IMR-90 (cell line): Measurements from ENCODE around the gene KLF12. TPM values are rescaled to one million over a fixed set of nuclear protein-coding genes. Genes with fewer than 3 reads are reported as not detected.

Experiments
- ATAC-seq: fragments of 200-7000 bp; cut with Tn5 transposase; 2 replicates; pipeline ENCODE4 v1.9.1; 2020; ENCODE audit warnings: low read depth, mild to moderate bottlenecking, moderate library complexity
- BruUV-seq: library from RNA; stranded (reverse); fragments of 400-500 nt; replicated peaks from 2 replicates; lab custom pipeline; 2021; lab: Mats Ljungman, UMichigan
- CTCF ChIA-PET: fragments of 300-600 bp; formaldehyde crosslinking; extraction: SDS; loops from one replicate; lab custom pipeline; 2021; ENCODE audit warnings: antibody characterized with exemption; lab: Yijun Ruan, JAX
- POLR2A ChIA-PET: fragments of 300-600 bp; sonication (Branson Sonifier 250); formaldehyde crosslinking; loops from one replicate; lab custom pipeline; 2022; ENCODE audit warnings: antibody characterized with exemption; ENCODE audit not compliant: unreplicated experiment; lab: Charles Lee
- DNase-seq: peaks from one replicate; pipeline ENCODE4 v3.0.0; 2013
- H2AFZ ChIP-seq: replicated peaks from 2 replicates; pipeline ENCODE3; 2013; ENCODE audit warnings: low read length, mild to moderate bottlenecking; ENCODE audit not compliant: poor library complexity
- H2AK5ac ChIP-seq: 2 replicates; pipeline ENCODE4 v1.6.1; 2013; ENCODE audit warnings: low read depth, low read length, inconsistent platforms
- H2AK9ac ChIP-seq: replicated peaks from 2 replicates; pipeline ENCODE3; 2013; ENCODE audit warnings: mild to moderate bottlenecking, low read depth, low read length, moderate library complexity; ENCODE audit not compliant: poor library complexity
- H2BK120ac ChIP-seq: 2 replicates; pipeline ENCODE4 v1.6.1; 2013; ENCODE audit warnings: low read depth, low read length, inconsistent platforms
- H2BK15ac ChIP-seq: 3 replicates; pipeline ENCODE4 v1.6.1; 2013; ENCODE audit warnings: low read depth, low read length, inconsistent platforms
- H2BK20ac ChIP-seq: 2 replicates; pipeline ENCODE4 v1.6.1; 2013; ENCODE audit warnings: low read depth, mild to moderate bottlenecking, inconsistent platforms, low read length, moderate library complexity
- H2BK5ac ChIP-seq: 2 replicates; pipeline ENCODE4 v1.6.1; 2013; ENCODE audit warnings: mild to moderate bottlenecking, low read depth, low read length, inconsistent platforms; ENCODE audit not compliant: poor library complexity, severe bottlenecking
- H3K14ac ChIP-seq: replicated peaks from 2 replicates; pipeline ENCODE4 v1.6.1; 2013; ENCODE audit warnings: low read depth, low read length, inconsistent platforms
- H3K18ac ChIP-seq: 2 replicates; pipeline ENCODE4 v1.6.1; 2013; ENCODE audit warnings: low read depth, low read length, control low read depth
- H3K23ac ChIP-seq: 2 replicates; pipeline ENCODE4 v1.6.1; 2013; ENCODE audit warnings: low read depth, low read length, inconsistent platforms
- H3K27ac ChIP-seq: 2 replicates; pipeline ENCODE4 v1.5.1; 2013; ENCODE audit warnings: mild to moderate bottlenecking, control low read depth, low read length; ENCODE audit not compliant: insufficient read depth
- H3K27me3 ChIP-seq: 2 replicates; pipeline ENCODE4 v1.6.1; 2013; ENCODE audit warnings: low read length; ENCODE audit not compliant: control insufficient read depth, insufficient read depth
- H3K36me3 ChIP-seq: 2 replicates; pipeline ENCODE4 v1.6.1; 2013; ENCODE audit warnings: low read length, mixed read lengths; ENCODE audit not compliant: control insufficient read depth, insufficient read depth
- H3K4ac ChIP-seq: 2 replicates; pipeline ENCODE4 v1.6.1; 2013; ENCODE audit warnings: low read depth, low read length, inconsistent platforms
- H3K4me1 ChIP-seq: 2 replicates; pipeline ENCODE4 v1.6.1; 2013; ENCODE audit warnings: low read length, mixed read lengths; ENCODE audit not compliant: control insufficient read depth, insufficient read depth
- H3K4me2 ChIP-seq: 2 replicates; pipeline ENCODE4 v1.6.1; 2013; ENCODE audit warnings: low read depth, mild to moderate bottlenecking, control low read depth, low read length, moderate library complexity
- H3K4me3 ChIP-seq: 2 replicates; pipeline ENCODE4 v1.5.1; 2013; ENCODE audit warnings: low read depth, mild to moderate bottlenecking, control low read depth, low read length, moderate library complexity; ENCODE audit not compliant: insufficient read depth
- H3K56ac ChIP-seq: 2 replicates; pipeline ENCODE4 v1.6.1; 2013; ENCODE audit warnings: low read length, inconsistent platforms; ENCODE audit not compliant: insufficient read depth; ENCODE audit errors: extremely low read depth
- H3K79me1 ChIP-seq, 2 experiments: 2 replicates each; pipeline ENCODE4 v1.6.1; 2013; ENCODE audit warnings: low read length in 2 of 2, inconsistent platforms in 1 of 2, low read depth in 1 of 2
- H3K9ac ChIP-seq: 2 replicates; pipeline ENCODE4 v1.6.1; 2013; ENCODE audit warnings: low read depth, low read length, control low read depth
- H3K9me1 ChIP-seq: 2 replicates; pipeline ENCODE4 v1.6.1; 2013; ENCODE audit warnings: low read length, inconsistent platforms; ENCODE audit not compliant: insufficient read depth
- H3K9me3 ChIP-seq: 2 replicates; pipeline ENCODE4 v1.6.1; 2013; ENCODE audit warnings: low read length; ENCODE audit not compliant: control insufficient read depth, insufficient read depth
- H4K20me1 ChIP-seq: 2 replicates; pipeline ENCODE4 v1.6.1; 2013; ENCODE audit warnings: low read length, inconsistent platforms; ENCODE audit not compliant: insufficient read depth
- H4K5ac ChIP-seq: 2 replicates; pipeline ENCODE4 v1.6.1; 2013; ENCODE audit warnings: mild to moderate bottlenecking, low read depth, low read length, control low read depth
- H4K8ac ChIP-seq, 2 experiments: 2 replicates each; pipeline ENCODE4 v1.6.1; 2013; ENCODE audit warnings: low read depth in 2 of 2, low read length in 2 of 2, control low read depth in 1 of 2, inconsistent platforms in 1 of 2
- H4K91ac ChIP-seq: 2 replicates; pipeline ENCODE4 v1.6.1; 2013; ENCODE audit warnings: low read depth, low read length, inconsistent platforms; ENCODE audit not compliant: insufficient read depth
- CEBPB ChIP-seq: IDR thresholded peaks from 2 replicates; pipeline ENCODE4 v1.6.1; 2012; ENCODE audit warnings: low read depth, low read length, improper control_type of control experiment
- CHD1 ChIP-seq: IDR thresholded peaks from 2 replicates; pipeline ENCODE4 v1.6.1; 2012; ENCODE audit warnings: low read depth, low read length, improper control_type of control experiment
- CTCF ChIP-seq: conservative IDR thresholded peaks from 2 replicates; pipeline ENCODE4 v1.5.1; 2012; ENCODE audit warnings: mild to moderate bottlenecking, low read depth, low read length, improper control_type of control experiment
- FOS ChIP-seq: fragments of 150-350 bp; IDR thresholded peaks from 2 replicates; pipeline ENCODE4 v1.6.1; 2016; ENCODE audit warnings: low read depth, low read length
- MAFK ChIP-seq: IDR thresholded peaks from 2 replicates; pipeline ENCODE4 v1.6.1; 2012; ENCODE audit warnings: low read depth, low read length, improper control_type of control experiment
- MAZ ChIP-seq: IDR thresholded peaks from 2 replicates; pipeline ENCODE4 v1.6.1; 2012; ENCODE audit warnings: low read depth, mild to moderate bottlenecking, low read length, improper control_type of control experiment, moderate library complexity, borderline replicate concordance
- MXI1 ChIP-seq: IDR thresholded peaks from 2 replicates; pipeline ENCODE4 v1.6.1; 2012; ENCODE audit warnings: low read depth, mild to moderate bottlenecking, low read length, moderate library complexity, borderline replicate concordance
- NFE2L2 ChIP-seq: fragments of 150-350 bp; IDR thresholded peaks from 2 replicates; pipeline ENCODE4 v1.6.1; 2016; ENCODE audit warnings: low read depth, mild to moderate bottlenecking, low read length
- POLR2A ChIP-seq: IDR thresholded peaks from 2 replicates; pipeline ENCODE4 v1.6.1; 2012; ENCODE audit warnings: mild to moderate bottlenecking, low read depth, low read length
- RAD21 ChIP-seq: IDR thresholded peaks from 2 replicates; pipeline ENCODE4 v1.6.1; 2012; ENCODE audit warnings: low read length, improper control_type of control experiment
- RCOR1 ChIP-seq: IDR thresholded peaks from 2 replicates; pipeline ENCODE4 v1.6.1; 2012; ENCODE audit warnings: mild to moderate bottlenecking, low read length, improper control_type of control experiment; ENCODE audit not compliant: insufficient replicate concordance
- RFX5 ChIP-seq: IDR thresholded peaks from 2 replicates; pipeline ENCODE4 v1.8.0; 2012; ENCODE audit warnings: low read depth, mild to moderate bottlenecking, low read length, moderate library complexity
- SMC3 ChIP-seq: fragments of 150-350 bp; IDR thresholded peaks from 2 replicates; pipeline ENCODE4 v1.6.1; 2016; ENCODE audit warnings: low read depth, mild to moderate bottlenecking, antibody characterized with exemption, low read length, moderate library complexity
- WGBS, 2 experiments: methylation state at CpG; one replicate each; pipeline versions ENCODE4 v1.1.5 to v1.1.7; 2013; ENCODE audit warnings: missing lambda C conversion rate in 2 of 2; ENCODE audit not compliant: insufficient read length in 1 of 2; ENCODE audit errors: extremely low coverage in 2 of 2; 5-methylcytosine and 5-hydroxymethylcytosine counted together
- dilution Hi-C: fragments of 300-500 bp; cut with HindIII; formaldehyde crosslinking; loops from one replicate; pipeline ENCODE4 v1.14.3; 2018; ENCODE audit warnings: low sequenced_read_pairs; ENCODE audit not compliant: unreplicated experiment
- in situ Hi-C: fragments of 300-500 bp; cut with MboI; formaldehyde crosslinking; loops from 3 replicates; pipeline ENCODE4 v1.14.3; 2019; ENCODE audit warnings: low sequenced_read_pairs, inconsistent platforms, mixed read lengths
- intact Hi-C: fragments of 100-400 bp; cut with micrococcal nuclease; formaldehyde crosslinking; loops from 2 replicates; pipeline ENCODE4 v1.10.0; 2022
- polyA plus RNA-seq, 3 experiments: library from polyadenylated mRNA; depleted of rRNA; stranded (reverse); fragments of >200 nt; gene quantifications; 2 replicates each; pipeline ENCODE4 v1.2.3, GENCODE V29; 2012; ENCODE audit warnings: low replicate concordance in 1 of 3
- total RNA-seq: library from RNA; depleted of rRNA; stranded (reverse); fragments of >200 nt; gene quantifications from 2 replicates; pipeline ENCODE4 v1.2.3, GENCODE V29; 2012

The KLF12 gene
- total and polyA plus RNA-seq, 2 of the 4 experiments (the other 2 are of a cell fraction): 8.8 to 44.8 TPM

GRCh38 chr13:74138241-74138640 lies 4.0 kb upstream of the KLF12 start:
- H3K27me3 ChIP-seq: no peaks in the 10 kb centered on the region
- no TSS peak for BruUV-seq
- H3K4me1 ChIP-seq: no peaks in the 10 kb centered on the region
- H3K23ac ChIP-seq: no peak overlapping the region
- WGBS, 2 experiments: 75% methylated on average over 1 of the region's 3 CpGs; no CpG with 5 or more reads in 1 of the 2 experiments
- no peak overlapping the region for H3K27ac ChIP-seq
- intact Hi-C loops (loop anchor here (5.0 kb wide), 3 partner anchors 79 to 439 kb away; no protein-coding TSS in a partner anchor), dilution Hi-C loops (no loop called here), in situ Hi-C loops (loop anchor here (25.0 kb wide), 1 partner anchor 1074 kb away; no protein-coding TSS in a partner anchor)
- peaks cover 0 to 16% of the 10 kb centered on the region in 2 experiments; a peak in 2 of 4 replicates for H3K79me1 ChIP-seq
- no peak overlapping the region for H3K56ac ChIP-seq
- H4K91ac ChIP-seq: no peak overlapping the region
- H4K20me1 ChIP-seq: no peaks in the 10 kb centered on the region
- H3K14ac ChIP-seq: no peak overlapping the region
- no peak overlapping the region for H4K5ac ChIP-seq
- TF ChIP-seq MAZ: no peak
- TF ChIP-seq POLR2A: no peak
- TF ChIP-seq CTCF: no peak
- TF ChIP-seq CHD1: no peak
- TF ChIP-seq MAFK: no peak
- no peak for TF ChIP-seq NFE2L2
- no peak for TF ChIP-seq RFX5
- TF ChIP-seq MXI1: no peak
- no peak for TF ChIP-seq RAD21
- no peak for TF ChIP-seq RCOR1
- no peak for TF ChIP-seq CEBPB
- TF ChIP-seq FOS: no peak
- TF ChIP-seq SMC3: no peak
- no peak overlapping the region for H3K4me2 ChIP-seq
- no peak overlapping the region for H2BK120ac ChIP-seq
- H4K8ac ChIP-seq: no peak overlapping the region
- no peaks in the 10 kb centered on the region; the same call in 1 of the 2 replicates for H3K9me1 ChIP-seq
- ATAC-seq: no peak
- no peak overlapping the region for H3K9ac ChIP-seq
- H2BK20ac ChIP-seq: no peak overlapping the region
- H2AK5ac ChIP-seq: no peak overlapping the region
- H2BK15ac ChIP-seq: no peak overlapping the region; the same call in 2 of the 3 replicates
- no peak overlapping the region for H3K18ac ChIP-seq
- no peak for DNase-seq
- H3K36me3 ChIP-seq: no peaks in the 10 kb centered on the region
- H3K4me3 ChIP-seq: no peak overlapping the region
- no peak overlapping the region for H3K4ac ChIP-seq
- POLR2A ChIA-PET: no interaction called here
- no peaks in the 10 kb centered on the region for H3K9me3 ChIP-seq
- H2AFZ ChIP-seq: no peak overlapping the region
- CTCF ChIA-PET: interaction anchor here (0.6 kb wide), 1 partner anchor 49 kb away, joined by 3 read pairs; no protein-coding TSS in a partner anchor
- H2AK9ac ChIP-seq: no peak overlapping the region
- no peak overlapping the region for H2BK5ac ChIP-seq
